Lung (tissue), 12 donors: ENCODE data around the gene TRIM44. TPM values are rescaled to one million over a fixed set of nuclear protein-coding genes. Genes with fewer than 3 reads are reported as not detected.
"Not testable (repeated sequence)": the region's sequence is repeated elsewhere in the genome, so short reads cannot be mapped to it uniquely, and the experiment has no call there.

Experiments used
- ATAC-seq: fragments of 200-7000 bp; cut with Tn5 transposase; one replicate; pipeline ENCODE4 v1.9.1; 2020; ENCODE audit warnings: moderate number of reproducible peaks; ENCODE audit not compliant: insufficient read depth, low FRiP score
- DNase-seq, 3 donors: peaks; one replicate each; pipeline ENCODE4 v3.0.0-alpha.2; 2013 to 2017
- H3K27ac ChIP-seq, 2 donors: one replicate each; pipeline ENCODE4 v1.5.1; 2013; ENCODE audit warnings: mild to moderate bottlenecking in 2 of 2, moderate library complexity in 2 of 2, control low read depth in 1 of 2, inconsistent platforms in 1 of 2, low read depth in 1 of 2, low read length in 1 of 2
- H3K27me3 ChIP-seq, 3 donors: one replicate each; pipeline ENCODE4 v1.5.1; 2013; ENCODE audit warnings: low read length in 2 of 3; ENCODE audit not compliant: control insufficient read depth in 3 of 3, insufficient read depth in 3 of 3
- H3K36me3 ChIP-seq, 4 donors: one replicate each; pipeline ENCODE4 v1.5.1; 2013; ENCODE audit warnings: low read length in 4 of 4, mild to moderate bottlenecking in 1 of 4, moderate library complexity in 1 of 4; ENCODE audit not compliant: control insufficient read depth in 4 of 4, insufficient read depth in 4 of 4
- H3K4me1 ChIP-seq, 5 donors: one replicate each; pipeline ENCODE4 v1.5.1; 2013; ENCODE audit warnings: low read length in 5 of 5, mild to moderate bottlenecking in 2 of 5, moderate library complexity in 1 of 5; ENCODE audit not compliant: control insufficient read depth in 5 of 5, insufficient read depth in 5 of 5
- H3K4me3 ChIP-seq: one replicate; pipeline ENCODE4 v1.5.1; 2013; ENCODE audit warnings: mild to moderate bottlenecking, control low read depth, moderate library complexity
- H3K9ac ChIP-seq, 2 donors: one replicate each; pipeline ENCODE4 v1.5.1; 2013; ENCODE audit warnings: low read length in 2 of 2, control low read depth in 1 of 2; ENCODE audit not compliant: insufficient read depth in 1 of 2
- H3K9me3 ChIP-seq, 4 donors: one replicate each; pipeline ENCODE4 v1.5.1; 2013; ENCODE audit warnings: low read length in 3 of 4, mild to moderate bottlenecking in 1 of 4, moderate library complexity in 1 of 4; ENCODE audit not compliant: control insufficient read depth in 4 of 4, insufficient read depth in 3 of 4
- WGBS, 2 donors: extraction: QIAGEN DNeasy Blood & Tissue Kit; methylation state at CpG; one replicate each; pipeline ENCODE4 v1.1.7; 2013; 5-methylcytosine and 5-hydroxymethylcytosine counted together
- polyA plus RNA-seq, 2 donors: library from polyadenylated mRNA; stranded (reverse); fragments of 200-250 nt; gene quantifications; one replicate each; pipeline ENCODE4 v1.2.1, GENCODE V29; 2013
- total RNA-seq, 2 donors: library from RNA; depleted of rRNA in 1 of 2; stranded (reverse); fragments of >200 nt in 1 of 2; gene quantifications; one replicate each; pipeline ENCODE4 v1.2.1, GENCODE V29; 2014 to 2021
- TF ChIP-seq, protein P1 (sequence below): IDR thresholded peaks from 2 replicates; pipeline ENCODE4 v1.5.1; 2012; ENCODE audit warnings: mild to moderate bottlenecking; ENCODE audit errors: control extremely low read depth, extremely low read depth
- donor health status: control.
- donor health status: control.
- donor health status: Bipolar disorder and iron deficiency.
- donor health status: healthy.
- donor health status: DM: yes; HTN: yes; CAD: no.

TRIM44 gene
- total and polyA plus RNA-seq, 4 donors, result 9.1 to 62.2 (median 22.7) TPM

DNA sequence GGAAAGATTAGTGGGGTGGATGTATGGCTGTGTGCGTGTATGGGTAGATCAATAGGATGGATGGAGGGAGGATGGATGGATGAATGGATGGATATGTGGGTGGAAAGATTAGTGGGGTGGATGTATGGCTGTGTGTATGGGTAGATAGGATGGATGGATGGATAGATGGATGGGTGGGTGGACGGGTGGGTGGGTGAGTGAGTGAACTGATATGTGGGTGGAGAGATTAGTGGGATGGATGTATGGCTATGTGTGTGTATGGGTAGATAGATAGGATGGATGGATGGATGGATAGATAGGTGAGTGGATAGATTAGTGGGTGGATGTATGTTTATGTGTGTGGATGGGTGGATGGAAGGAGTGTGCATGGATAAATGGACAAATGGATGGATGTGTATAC lies 193.7 kb downstream of the TRIM44 start:
- no peak overlapping the region for H3K27ac ChIP-seq
- no peak overlapping the region for H3K9ac ChIP-seq
- TF ChIP-seq, protein P1, sequence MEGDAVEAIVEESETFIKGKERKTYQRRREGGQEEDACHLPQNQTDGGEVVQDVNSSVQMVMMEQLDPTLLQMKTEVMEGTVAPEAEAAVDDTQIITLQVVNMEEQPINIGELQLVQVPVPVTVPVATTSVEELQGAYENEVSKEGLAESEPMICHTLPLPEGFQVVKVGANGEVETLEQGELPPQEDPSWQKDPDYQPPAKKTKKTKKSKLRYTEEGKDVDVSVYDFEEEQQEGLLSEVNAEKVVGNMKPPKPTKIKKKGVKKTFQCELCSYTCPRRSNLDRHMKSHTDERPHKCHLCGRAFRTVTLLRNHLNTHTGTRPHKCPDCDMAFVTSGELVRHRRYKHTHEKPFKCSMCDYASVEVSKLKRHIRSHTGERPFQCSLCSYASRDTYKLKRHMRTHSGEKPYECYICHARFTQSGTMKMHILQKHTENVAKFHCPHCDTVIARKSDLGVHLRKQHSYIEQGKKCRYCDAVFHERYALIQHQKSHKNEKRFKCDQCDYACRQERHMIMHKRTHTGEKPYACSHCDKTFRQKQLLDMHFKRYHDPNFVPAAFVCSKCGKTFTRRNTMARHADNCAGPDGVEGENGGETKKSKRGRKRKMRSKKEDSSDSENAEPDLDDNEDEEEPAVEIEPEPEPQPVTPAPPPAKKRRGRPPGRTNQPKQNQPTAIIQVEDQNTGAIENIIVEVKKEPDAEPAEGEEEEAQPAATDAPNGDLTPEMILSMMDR, result no peak
- no peaks in the 10 kb centered on the region for H3K36me3 ChIP-seq
- DNase-seq (no peak), ATAC-seq (no peak)
- 91 to 95% methylated on average over 2 of the region's 2 CpGs for WGBS, 2 donors
- no peaks in the 10 kb centered on the region for H3K27me3 ChIP-seq
- H3K9me3 ChIP-seq, result no peaks in the 10 kb centered on the region
- H3K4me3 ChIP-seq, result no peak overlapping the region
- peaks cover 0 to 21% (median 4%) of the 10 kb centered on the region in 5 donors for H3K4me1 ChIP-seq

DNA sequence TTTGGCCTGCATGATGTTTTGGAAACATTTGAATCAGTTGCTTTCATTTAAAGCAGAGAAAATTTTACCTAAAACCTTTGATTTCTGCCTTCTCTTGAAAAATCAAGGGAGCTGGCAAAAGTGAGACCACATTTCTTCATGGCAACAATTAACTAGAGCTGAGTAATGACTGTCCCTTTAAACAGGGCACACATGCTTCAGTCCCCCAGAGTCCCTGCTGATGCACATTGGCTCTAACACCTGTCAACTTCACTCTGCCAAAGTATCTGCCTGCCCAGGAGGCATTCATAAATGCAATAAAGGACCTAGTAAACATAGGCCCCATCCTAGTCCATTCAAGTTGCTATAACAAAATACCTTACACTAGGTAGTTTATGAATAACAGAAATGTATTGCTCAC lies 194.2 kb downstream of the TRIM44 start:
- H3K9ac ChIP-seq, result no peak overlapping the region
- peaks cover 0 to 19% (median 4%) of the 10 kb centered on the region in 5 donors for H3K4me1 ChIP-seq
- H3K27me3 ChIP-seq, result no peaks in the 10 kb centered on the region
- H3K4me3 ChIP-seq, result no peak overlapping the region
- H3K36me3 ChIP-seq, result no peaks in the 10 kb centered on the region
- TF ChIP-seq, protein P1, result no peak
- no peak overlapping the region for H3K27ac ChIP-seq
- no peaks in the 10 kb centered on the region for H3K9me3 ChIP-seq
- DNase-seq (no peak), ATAC-seq (no peak)

DNA sequence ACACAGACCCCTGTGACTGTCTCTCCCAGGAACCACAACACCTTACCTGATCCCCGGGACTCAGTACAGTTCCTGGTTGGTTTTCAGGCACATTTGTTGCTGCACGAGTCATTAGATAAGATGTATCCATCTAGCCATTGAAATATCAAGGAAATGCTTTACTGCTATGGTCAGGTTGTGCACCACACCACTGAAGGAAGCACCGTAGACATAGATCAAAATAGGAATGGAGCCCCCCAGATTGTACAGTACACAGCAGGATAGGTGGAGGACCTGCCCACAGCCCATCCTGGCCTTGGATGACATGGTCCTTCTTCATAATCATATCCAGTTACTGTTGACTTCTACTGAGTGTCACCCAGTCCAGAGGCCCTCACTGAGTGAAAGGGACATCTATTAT lies 195.3 kb downstream of the TRIM44 start:
- TF ChIP-seq, protein P1, result no peak
- Histone ChIP-seq H3K27ac (no peak overlapping the region), H3K4me1 (peaks cover 0 to 12% (median 0%) of the 10 kb centered on the region in 5 donors), H3K36me3 (no peaks in the 10 kb centered on the region), H3K9ac (no peak overlapping the region), H3K27me3 (no peaks in the 10 kb centered on the region), H3K9me3 (no peaks in the 10 kb centered on the region), H3K4me3 (no peak overlapping the region)
- 94% methylated on average over 3 of the region's 3 CpGs for WGBS, 2 donors
- no peak for ATAC-seq
- no peak for DNase-seq

DNA sequence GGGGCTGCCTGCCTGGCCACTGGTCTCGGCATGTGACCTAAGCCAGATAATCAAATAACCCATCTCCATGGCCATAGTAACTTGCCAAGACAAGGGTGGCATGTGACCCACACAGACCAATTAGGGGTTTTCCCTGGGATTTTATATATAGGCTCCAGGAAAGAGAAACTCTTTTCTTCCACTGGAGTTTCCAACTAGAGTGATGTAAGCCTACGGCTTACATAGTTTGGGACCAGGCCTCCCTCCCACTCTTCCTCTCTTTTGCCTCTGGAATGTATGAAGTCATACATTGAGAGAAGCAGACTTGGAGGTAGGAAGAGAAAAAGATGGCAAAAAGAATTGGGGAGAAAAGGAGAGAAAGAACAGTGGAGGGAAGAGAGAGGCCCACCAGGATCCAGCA lies 196.7 kb downstream of the TRIM44 start:
- H3K4me3 ChIP-seq, result no peak overlapping the region
- no peak overlapping the region for H3K27ac ChIP-seq
- TF ChIP-seq, protein P1, result no peak
- H3K9ac ChIP-seq, result no peak overlapping the region
- no peaks in the 10 kb centered on the region for H3K36me3 ChIP-seq
- no peaks in the 10 kb centered on the region for H3K27me3 ChIP-seq
- H3K9me3 ChIP-seq, result no peaks in the 10 kb centered on the region
- WGBS, 2 donors, result 85 to 89% methylated on average over 2 of the region's 2 CpGs
- ATAC-seq (no peak), DNase-seq (no peak)
- H3K4me1 ChIP-seq, result peaks cover 0 to 6% (median 0%) of the 10 kb centered on the region in 5 donors

DNA sequence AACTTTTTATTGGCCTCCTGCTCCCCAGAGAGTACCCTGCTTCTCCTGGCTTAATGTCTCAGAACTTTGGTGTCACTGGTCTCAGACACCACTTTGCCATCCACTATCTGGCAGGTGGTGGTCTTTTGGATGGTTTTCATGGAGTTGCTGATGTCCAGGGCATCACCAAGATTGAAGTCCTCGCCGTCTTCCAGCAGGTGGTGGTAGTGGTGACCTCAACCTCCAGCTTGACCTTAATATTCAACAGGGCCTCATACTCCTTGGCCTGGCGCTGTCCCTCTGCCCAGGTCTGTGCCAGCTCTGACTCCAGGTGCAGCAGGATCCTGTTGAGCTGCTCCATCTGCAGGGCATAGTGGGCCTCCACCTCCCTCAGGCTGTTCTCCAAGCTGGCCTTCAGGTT lies 197.6 kb downstream of the TRIM44 start:
- not testable (repeated sequence) for H3K27ac ChIP-seq, DNase-seq, H3K36me3 ChIP-seq, H3K27me3 ChIP-seq, H3K9ac ChIP-seq, H3K4me1 ChIP-seq, H3K9me3 ChIP-seq, ATAC-seq, H3K4me3 ChIP-seq
- WGBS, 2 donors, result 96 to 98% methylated on average over 3 of the region's 3 CpGs
